ENCODE data around the gene IDH3B.
A peak's percentile ranks its signal among the peaks of the same experiment; 100 is the strongest.
"Not testable (repeated sequence)": the region's sequence is repeated elsewhere in the genome, so short reads cannot be mapped to it uniquely, and the experiment has no call there.

Gene IDH3B

GRCh38 chr20:2694519-2694918, 30.5 kb upstream of the IDH3B start:
- no peak for DNase-seq (ENCODE audit: low read depth)

DNA sequence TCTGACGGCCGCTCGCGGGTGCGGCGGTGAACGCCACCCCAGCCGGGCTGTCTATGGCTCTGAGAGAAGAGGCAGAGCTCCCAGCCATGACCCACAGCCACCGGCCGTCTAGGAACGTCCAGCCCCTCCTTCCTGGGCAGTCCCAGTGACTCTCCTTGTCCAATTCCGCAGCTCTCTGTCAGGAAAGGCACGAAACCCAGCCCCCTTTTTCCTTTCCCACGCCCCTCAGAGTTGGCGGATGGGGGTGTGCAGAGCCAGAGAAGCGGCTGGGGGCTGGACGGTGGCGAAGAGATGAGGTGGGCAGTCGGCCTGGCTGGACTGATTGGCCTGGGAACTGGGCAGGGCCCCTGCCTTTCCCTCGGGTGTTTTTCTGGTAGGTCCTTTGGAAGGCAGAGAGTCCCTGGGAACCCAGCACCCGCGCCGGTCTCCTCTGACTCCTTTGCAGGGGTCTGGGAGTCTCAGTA, 30.0 kb upstream of the IDH3B start:
- DNase-seq (ENCODE audit: low read depth), result no peak

DNA sequence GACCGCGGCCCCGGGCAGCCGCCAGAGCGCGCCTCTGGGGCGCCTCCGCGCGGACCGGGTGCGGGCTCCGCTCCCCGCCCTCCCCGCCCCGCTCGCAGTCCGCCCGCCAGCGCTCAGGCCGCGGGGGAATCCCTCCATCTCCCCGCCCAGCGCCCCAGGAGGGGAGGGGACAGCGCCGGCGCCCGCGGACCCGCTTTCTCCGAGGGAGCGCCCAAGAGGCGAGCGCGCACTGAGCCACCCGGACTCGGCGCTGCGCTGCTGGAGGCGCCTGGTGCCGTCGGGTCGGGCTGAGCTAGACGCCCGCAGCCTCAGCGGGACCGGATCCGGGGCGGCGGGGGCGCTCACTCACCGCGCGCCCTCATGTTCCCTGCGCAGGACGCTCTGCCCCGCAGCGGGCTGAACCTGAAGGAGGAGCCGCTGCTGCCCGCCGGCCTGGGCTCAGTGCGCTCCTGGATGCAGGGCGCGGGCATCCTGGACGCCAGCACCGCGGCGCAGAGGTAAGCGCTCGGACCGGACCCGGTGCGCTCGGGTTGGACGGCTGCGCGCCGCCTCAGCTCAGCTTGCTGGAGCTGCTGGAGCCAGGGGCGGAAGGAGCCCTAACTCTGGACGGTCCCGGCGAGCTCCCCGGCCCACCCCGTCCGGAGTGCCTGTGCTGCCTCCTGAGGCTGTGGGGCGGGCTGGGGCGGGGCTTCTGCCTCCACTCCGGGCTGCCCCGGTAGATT, 29.4 kb upstream of the IDH3B start:
- DNase-seq (ENCODE audit: low read depth), result peak; percentile 29

DNA sequence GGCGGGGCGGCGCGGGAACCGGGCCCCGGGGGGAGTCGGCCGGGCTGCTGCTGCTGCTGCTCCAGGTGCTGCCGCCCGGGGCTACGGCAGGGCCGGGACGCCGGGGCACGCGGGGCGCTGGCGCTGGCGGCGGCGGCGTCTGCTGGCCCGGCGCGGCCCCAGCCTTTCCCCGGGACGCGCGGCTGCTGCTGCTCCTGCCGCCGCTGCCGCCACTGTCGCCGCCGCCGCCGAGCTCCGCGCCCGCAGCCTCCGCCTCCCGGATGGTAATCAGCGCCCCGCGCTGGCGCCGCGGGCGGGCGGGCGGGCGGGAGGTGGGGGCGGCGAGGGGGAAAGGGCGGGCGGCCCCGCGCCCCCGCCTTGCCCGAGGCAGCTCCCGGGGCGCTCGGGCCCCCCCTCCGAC, 28.9 kb upstream of the IDH3B start:
- DNase-seq (ENCODE audit: low read depth), result no peak

- DNase-seq (ENCODE audit: low read depth), result peak; percentile 15
Measured at GRCh38 chr20:2692036-2692885, 28.2 kb upstream of the IDH3B start, which contains the start of gene EBF4. TSS of gene EBF4 (plus strand) at chr20:2692780. CDS start at chr20:2693646, 866 bp downstream.

DNA sequence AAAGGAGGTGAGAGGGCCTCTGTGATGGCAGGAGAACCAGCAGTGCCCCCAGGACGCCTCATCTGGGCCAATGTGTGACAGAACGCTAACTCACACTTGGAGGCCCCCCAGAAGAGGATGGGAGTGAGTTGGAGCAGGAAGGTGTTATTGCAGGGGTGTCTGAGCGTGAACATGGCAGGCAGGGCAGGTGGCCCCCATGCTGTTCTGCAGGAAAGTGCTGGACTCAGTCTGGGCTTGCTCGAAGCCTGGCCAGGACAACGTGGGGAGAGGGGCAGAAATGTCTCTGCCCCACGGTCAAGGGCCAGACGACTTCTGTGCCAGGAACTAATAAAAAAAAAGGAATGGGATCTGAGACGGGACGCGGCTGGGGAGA, 27.6 kb upstream of the IDH3B start:
- DNase-seq (ENCODE audit: low read depth), result no peak

GRCh38 chr20:2691127-2691526, 27.1 kb upstream of the IDH3B start:
- no peak for DNase-seq (ENCODE audit: low read depth)

- DNase-seq (ENCODE audit: low read depth), result no peak
Measured at GRCh38 chr20:2690718-2691117, 26.7 kb upstream of the IDH3B start.

DNA sequence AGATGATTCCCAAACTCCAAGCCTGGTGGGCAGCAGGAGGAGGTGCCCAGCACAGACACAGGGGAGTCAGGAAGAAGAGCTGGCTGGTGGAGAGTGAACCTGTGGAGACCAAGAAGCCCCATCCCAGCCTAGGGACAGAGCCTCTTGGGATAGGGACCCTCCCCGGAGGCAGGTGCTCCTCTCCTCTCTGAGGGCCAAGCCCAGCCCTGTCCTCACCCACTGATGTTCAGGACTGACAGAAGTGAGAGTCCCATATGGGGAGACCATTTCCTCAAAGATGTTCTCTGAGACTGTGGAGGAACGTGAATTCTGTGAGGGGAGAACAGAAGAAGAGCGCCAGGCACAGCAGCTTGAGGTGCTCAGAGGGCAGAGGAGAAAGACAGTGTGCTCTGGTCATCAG, 26.2 kb upstream of the IDH3B start:
- DNase-seq (ENCODE audit: low read depth), result no peak

GRCh38 chr20:2688041-2688591, 24.1 kb upstream of the IDH3B start:
- DNase-seq (ENCODE audit: low read depth), result peak; percentile 62

GRCh38 chr20:2687514-2687913, 23.5 kb upstream of the IDH3B start:
- no peak for DNase-seq (ENCODE audit: low read depth)

- not testable (repeated sequence) for DNase-seq (ENCODE audit: low read depth)
Measured at GRCh38 chr20:2684817-2685216, 20.8 kb upstream of the IDH3B start.

DNA sequence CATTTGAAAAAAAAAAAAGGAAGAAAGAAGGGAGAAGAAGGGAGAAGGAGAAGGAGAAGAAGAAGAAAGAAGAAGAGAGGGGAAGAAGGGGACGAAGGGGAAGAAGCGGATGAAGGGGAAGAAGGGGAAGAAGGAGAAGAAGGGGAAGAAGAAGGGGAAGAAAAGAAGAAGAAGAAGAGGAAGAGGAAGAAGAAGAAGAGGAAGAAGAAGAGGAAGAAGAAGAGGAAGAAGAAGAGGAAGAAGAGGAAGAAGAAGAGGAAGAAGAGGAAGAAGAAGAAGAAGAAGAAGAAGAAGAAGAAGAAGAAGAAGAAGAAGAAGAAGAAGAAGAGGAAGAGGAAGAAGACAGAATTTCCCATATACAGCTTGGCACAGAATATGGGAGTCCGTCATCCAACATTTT, 18.0 kb upstream of the IDH3B start:
- DNase-seq (ENCODE audit: low read depth), result not testable (repeated sequence)

GRCh38 chr20:2680046-2680445, 16.0 kb upstream of the IDH3B start:
- no peak for DNase-seq (ENCODE audit: low read depth)

DNA sequence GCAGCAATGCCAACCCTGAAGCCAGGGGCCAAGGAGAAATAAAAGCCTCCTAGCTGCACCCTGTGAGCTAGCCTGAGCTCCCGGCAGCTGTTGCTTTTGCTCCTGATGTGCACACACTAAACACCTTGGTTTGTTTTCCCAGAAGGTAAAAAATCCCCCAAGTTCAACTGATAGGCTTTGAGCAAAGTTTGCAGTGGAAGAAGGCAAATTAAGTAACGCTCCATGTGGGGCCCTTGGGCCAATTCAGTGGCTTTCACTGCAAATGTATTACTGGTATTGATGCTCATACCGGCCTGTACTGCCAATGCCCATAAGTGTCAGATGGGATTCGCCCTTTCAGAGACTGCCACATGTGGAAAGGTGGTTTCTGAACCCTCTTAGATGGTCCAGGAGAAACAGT, 9.4 kb upstream of the IDH3B start:
- no peak for DNase-seq (ENCODE audit: low read depth)

- DNase-seq (ENCODE audit: low read depth), result no peak
Measured at GRCh38 chr20:2672446-2672845, 8.4 kb upstream of the IDH3B start.

DNA sequence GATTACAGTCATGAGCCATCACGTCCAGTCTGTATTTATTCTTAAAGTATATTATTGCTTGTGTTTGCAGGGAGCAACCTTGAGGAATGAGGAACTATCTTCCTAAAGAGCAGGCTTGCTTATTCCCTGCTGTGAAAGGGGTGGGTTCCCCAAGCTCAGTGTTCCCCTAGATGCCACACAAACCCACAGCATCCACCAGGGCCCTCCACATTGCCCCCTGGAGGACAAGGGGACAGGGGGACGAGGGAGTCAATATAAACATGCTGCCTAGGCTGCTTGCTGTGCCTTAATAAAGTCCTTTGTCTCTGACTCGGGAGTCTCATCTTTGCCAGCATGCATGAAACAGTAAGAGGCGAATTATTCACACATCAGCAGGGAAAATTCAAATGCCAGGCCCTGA, 8.0 kb upstream of the IDH3B start:
- no peak for DNase-seq (ENCODE audit: low read depth)

DNA sequence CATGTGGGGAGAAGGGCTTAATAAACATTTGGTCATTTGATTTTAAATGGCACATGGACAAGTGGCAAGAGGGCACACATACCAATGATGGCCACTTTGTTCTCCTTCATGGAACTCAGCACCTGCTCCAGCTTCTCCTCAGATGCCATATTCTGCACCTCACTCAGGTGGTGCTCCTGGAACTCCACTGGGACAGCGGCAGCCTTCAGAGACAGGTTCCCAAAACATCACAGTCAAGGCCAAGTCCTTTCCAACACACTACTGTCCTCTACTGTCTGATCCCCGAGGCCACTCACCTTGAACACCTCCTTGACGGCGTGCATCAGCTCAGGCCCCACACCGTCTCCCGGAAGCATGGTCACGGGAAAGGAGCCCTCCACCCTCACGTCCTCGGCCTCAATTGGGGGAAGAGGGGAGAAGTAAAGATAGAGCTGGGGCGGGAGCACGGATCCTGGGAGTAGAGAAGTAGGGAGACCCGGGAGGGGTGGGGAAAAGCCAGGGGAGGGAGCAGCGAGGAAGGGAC, 591 bp downstream of the IDH3B start:
- no peak for DNase-seq (ENCODE audit: low read depth)

DNA sequence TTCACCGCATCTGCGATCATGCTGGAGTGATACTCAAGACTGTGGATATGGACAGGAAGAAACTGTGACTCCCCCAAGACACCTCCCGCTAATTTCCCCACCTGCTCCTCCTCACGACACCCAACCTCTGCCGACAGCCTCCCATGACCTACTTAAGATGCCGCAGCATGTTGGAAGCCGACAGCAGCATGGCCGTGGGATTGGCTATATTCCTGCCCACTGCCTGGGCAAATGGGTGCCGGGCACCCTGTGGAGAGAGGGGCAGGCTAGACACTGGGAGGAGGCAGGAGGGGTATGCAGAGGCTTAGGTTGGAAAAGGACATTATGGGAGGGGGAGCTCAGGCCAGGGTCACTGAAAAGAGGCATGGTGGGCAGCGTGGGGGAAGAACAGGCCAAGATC, 4.5 kb downstream of the IDH3B start:
- DNase-seq (ENCODE audit: low read depth), result no peak

- no peak for DNase-seq (ENCODE audit: low read depth)
Measured at GRCh38 chr20:2658414-2659354, 5.3 kb downstream of the IDH3B start.

DNA sequence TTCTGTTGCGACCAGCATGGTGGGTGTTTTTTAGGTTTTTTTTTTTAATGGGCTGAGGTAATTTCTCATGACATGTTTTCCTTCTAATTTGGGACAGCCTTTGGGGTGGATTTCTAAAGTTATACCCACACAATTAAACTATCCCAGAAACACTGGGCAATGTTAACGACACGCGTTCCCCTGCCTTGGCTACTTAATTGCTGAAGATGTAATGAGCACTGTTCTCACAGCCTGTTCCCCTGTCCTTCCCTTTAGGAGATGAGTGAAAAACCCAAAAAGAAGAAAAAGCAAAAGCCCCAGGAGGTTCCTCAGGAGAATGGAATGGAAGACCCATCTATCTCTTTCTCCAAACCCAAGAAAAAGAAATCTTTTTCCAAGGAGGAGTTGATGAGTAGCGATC, 6.3 kb downstream of the IDH3B start:
- DNase-seq (ENCODE audit: low read depth), result no peak

- no peak for DNase-seq (ENCODE audit: low read depth)
Measured at GRCh38 chr20:2657241-2657640, 6.8 kb downstream of the IDH3B start.
